GM19455 (cell line): ENCODE results near the gene FBXO24.
"Not testable (repeated sequence)": the region's sequence is repeated elsewhere in the genome, so short reads cannot be mapped to it uniquely, and the experiment has no call there.

Experiments used
- ATAC-seq: cut with Tn5 transposase; IDR thresholded peaks from one replicate; pipeline ENCODE4 v1.9.1; 2021; ENCODE audit not compliant: unreplicated experiment

FBXO24 gene, protein sequence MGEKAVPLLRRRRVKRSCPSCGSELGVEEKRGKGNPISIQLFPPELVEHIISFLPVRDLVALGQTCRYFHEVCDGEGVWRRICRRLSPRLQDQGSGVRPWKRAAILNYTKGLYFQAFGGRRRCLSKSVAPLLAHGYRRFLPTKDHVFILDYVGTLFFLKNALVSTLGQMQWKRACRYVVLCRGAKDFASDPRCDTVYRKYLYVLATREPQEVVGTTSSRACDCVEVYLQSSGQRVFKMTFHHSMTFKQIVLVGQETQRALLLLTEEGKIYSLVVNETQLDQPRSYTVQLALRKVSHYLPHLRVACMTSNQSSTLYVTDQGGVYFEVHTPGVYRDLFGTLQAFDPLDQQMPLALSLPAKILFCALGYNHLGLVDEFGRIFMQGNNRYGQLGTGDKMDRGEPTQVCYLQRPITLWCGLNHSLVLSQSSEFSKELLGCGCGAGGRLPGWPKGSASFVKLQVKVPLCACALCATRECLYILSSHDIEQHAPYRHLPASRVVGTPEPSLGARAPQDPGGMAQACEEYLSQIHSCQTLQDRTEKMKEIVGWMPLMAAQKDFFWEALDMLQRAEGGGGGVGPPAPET

DNA sequence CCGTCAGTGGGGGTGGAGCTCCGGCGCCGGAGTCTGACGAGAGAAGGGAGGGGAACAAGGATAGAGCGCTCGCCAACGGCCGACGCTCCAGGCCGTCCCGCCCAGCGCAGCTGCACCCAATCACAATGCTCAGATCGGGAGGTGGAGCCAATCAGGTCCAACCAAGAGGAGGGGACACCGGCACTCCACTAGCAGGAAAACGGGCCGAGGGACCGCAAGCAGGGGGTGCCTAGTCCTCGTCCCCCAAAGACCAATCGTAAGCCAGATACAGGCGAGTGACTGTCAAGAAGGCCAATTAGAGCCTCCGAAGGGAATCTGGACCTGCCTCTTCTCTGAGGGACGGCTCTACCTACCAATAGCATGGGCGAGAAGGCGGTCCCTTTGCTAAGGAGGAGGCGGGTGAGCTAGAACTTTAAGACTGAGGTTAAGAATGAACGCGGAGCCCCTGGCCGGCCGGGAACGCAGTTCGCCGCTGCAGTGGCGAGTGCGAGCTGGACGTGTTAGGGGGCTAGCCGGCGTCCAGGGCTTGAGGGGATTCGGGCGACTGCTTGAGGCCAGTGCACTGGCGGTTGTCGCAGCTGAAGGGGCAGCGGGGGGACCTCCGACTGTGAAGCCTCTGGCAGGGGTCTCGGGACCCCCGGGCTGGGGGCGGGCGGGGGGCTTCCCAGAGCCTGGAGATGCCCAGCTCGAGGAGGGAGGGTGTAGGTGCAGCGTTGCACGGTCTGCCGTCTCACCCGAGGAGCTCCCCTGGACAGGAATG lies at the start of gene FBXO24:
Gene FBXO24 (plus strand): TSS at position 63 of the 760 bp plus-strand sequence. CDS start 298 bp downstream, at position 361.
- ATAC-seq, result peak; percentile 90

DNA sequence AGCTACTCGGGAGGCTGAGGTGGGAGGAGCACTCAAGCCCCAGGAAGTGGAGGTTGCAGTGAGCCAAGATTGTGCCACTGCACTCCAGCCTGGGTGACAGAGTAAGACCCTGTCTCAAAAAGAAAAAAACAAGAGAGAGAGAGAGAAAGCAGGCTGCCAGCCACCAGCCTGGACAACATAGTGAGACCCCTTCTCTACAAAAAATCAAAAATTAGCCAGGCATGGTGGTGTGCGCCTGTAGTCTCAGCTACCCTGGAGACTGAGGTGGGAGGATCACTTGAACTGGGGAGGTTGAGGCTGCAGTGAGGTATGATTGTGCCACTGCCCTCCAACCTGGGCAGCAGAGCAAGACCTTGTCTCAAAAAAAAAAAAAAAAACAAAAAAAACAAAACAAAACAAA lies 49.4 kb upstream of the FBXO24 start:
- not testable (repeated sequence) for ATAC-seq

DNA sequence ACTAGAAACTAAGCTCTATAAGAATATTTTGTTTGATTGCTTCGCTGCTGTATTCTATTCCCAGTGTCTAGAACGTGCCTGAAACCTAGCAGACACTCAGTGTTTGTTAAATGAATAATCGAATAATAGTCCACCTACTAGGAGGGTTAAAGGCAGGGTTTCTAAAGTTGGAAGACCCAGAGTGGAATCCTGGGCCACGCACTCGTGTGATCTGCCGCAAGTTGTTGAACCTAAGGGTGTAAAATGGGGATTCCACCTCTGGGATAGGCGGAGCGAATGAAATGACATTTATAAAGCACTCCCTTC lies 47.8 kb upstream of the FBXO24 start:
- ATAC-seq, result no peak

DNA sequence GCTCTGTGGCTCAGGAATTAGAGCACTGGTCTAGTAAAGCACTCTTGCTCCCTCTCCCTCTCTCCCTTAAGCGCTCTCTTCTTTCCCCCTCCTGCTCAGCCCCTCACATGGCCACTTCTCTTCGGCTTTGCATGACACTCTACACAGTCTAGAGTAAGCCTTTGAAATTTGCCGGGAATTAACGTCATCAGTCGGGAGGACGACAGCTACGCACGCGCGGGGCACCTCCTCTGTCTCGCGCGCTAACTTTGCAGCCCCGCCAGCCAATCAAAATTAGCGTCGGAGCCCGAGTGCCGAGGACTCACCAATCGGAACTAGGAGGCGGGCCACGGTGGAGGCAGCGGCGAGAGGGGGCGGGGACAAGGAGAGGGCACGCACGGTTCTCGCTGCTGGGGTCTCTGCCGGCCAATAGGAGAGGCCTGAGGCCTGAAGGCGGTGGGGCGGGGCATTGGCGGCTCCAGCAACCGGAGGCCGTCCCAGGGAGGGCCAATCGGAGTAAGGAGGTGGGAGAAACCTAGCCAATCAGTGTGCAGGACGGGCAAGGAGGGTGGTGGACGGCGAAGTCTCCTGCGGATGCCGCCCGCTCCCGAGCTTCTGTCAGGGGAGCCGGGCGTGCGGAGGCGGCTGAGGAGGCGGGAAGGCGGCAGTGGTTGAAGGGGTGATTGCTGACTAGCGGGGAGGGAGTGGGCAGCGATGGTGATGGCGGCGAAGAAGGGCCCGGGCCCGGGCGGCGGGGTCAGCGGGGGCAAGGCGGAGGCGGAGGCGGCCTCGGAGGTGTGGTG lies 47.3 kb upstream of the FBXO24 start, which contains the start of gene AGFG2:
Gene AGFG2 (plus strand): TSS at position 550 of the 782 bp plus-strand sequence. CDS start 144 bp downstream, at position 694.
- peak; percentile 94 for ATAC-seq

- ATAC-seq, result no peak
Observed at GRCh38 chr7:100539436-100540006, 46.6 kb upstream of the FBXO24 start.

GRCh38 chr7:100540073-100540723 lies 45.9 kb upstream of the FBXO24 start:
- ATAC-seq, result no peak

- not testable (repeated sequence) for ATAC-seq
Observed at GRCh38 chr7:100541309-100541708, 44.8 kb upstream of the FBXO24 start.

GRCh38 chr7:100543586-100543985 lies 42.5 kb upstream of the FBXO24 start:
- ATAC-seq, result no peak

DNA sequence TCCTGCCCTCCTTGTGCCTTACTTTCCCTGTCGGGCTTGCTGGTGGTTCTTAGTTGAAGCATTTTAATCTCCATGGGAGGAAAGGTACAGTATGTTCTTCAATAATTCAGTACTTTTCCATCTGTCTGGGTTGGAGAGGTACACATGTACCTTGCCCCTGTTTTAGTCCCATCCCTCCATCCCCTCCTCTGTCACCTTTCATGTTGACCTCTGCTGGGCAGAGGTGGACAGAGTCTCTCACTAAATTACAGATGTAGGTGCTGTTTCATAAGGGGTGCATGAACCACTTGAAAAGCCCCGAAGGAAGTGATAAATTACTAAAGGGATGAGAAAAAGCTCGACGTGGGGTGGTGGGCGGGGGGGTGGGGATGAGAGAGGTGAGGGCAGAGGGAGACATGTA lies 41.7 kb upstream of the FBXO24 start:
- no peak for ATAC-seq

DNA sequence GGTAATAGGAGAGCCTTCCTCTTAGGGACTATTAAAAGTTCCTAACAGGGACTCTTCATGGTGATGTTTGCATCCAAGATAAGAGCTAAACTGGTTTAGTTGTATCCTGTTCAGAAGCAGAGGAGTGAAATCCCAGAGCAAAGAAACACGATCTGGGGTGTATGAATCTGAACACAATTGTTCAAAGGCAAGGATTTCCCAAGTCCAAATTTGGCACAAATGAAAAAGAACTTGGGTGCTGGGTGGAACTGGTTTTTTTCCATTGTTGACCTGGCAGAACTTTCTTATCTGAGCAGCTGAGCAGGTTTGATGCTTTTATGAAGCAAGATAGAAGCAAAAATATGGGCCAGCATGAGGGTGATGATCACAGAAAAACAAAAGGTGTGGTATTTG lies 41.2 kb upstream of the FBXO24 start:
- ATAC-seq, result no peak

GRCh38 chr7:100545360-100546128 lies 40.6 kb upstream of the FBXO24 start:
- ATAC-seq, result peak; percentile 46

DNA sequence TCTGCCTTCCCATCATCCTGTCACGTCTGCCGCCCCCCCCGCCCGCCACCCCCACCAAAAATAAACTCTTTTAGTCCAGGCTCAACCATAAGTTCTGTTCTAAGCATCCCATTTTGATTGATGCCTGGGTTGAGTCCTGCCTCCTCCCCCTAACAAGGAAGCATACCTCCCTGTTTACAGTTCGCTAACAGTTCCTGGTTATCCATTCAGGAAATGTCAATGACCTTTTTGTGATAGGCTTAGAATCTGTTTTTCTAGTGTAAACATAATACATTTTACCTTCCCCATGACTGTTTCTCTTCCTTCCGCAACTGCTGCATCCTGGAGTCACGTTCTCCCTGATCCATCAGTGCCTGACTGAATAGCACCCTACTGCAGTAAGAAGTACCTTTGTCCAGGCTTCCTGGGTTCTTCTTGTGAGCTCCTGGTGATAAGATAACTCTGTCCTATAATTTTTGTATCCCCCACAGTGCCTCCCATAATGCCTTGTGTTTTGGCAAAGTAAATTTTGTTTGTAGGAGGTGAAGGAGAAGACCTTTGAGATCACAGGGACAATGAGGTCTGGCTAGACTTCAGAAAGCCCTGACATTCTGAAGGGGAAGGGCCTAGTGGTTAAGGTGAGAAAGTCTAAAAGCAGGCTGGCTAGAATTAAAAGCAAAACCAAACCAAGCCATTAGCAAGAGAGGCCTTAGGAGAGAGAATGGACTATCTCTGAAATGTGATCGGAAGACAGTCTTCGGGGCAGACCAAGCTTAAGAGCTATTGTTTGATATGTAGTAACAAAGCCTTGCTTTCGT lies 39.8 kb upstream of the FBXO24 start:
- peak; percentile 43 for ATAC-seq

DNA sequence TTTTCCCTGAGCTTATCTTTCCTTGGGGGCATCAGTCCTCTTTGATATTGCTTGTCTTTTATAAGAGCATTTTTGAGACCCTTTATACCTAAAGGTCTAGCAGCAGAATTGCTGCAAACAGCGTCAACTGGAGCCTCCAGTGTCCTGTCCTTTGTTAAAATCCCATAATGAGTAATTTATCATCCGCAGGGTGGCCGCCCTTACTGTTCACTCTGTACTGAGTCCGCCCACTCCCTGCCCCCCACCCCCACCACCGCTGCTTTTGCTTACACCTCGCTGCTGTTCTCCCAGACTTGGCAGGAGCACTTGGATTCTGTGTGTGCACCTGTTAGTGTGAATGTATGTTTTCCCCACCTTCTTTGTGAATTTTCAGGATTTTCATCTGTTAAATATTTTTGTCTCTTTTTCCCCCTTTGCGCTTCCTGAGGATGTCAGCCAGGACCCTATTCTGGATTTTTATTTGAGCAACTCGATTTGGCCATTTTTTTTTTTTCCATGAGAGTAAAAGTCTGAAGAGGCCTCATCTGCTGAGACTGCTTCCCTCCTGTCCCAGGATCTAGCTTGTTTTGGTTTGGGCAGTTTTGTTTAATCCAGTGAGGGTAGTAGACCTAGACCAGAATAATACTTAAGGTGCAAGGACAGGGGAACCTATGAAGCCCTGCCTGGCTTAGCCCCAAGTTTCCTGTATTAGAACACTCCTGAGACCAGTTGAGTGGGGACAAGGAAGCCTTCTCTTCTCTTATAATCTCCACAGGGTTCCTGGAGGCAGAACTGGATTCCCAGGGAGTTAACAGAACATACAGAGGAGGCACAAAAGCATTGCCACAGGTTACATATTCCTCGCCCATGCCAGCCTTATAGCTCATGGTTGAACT lies 39.0 kb upstream of the FBXO24 start:
- no peak for ATAC-seq

DNA sequence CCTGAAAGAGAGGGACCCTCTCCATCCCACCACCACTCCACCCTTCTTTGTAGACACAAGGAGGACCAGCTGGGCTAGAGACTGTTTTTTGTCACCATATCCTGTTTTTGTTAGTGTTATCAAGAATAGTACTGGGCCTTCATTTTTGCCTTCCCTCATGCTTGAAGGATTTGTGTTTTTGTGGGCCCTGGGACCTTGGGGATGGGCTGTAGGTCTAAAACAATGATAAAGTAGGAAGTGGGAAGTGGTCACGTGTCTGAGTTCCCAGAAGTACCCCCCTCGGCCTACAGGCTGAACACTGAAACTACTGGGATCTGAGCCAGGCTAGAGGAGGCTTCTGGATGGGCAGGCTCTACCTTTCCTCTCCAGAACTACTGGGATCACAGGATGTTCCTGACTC lies 38.3 kb upstream of the FBXO24 start:
- ATAC-seq, result no peak

GRCh38 chr7:100548446-100548845 lies 37.7 kb upstream of the FBXO24 start:
- ATAC-seq, result not testable (repeated sequence)

- ATAC-seq, result no peak
Observed at GRCh38 chr7:100552532-100552931, 33.6 kb upstream of the FBXO24 start.

DNA sequence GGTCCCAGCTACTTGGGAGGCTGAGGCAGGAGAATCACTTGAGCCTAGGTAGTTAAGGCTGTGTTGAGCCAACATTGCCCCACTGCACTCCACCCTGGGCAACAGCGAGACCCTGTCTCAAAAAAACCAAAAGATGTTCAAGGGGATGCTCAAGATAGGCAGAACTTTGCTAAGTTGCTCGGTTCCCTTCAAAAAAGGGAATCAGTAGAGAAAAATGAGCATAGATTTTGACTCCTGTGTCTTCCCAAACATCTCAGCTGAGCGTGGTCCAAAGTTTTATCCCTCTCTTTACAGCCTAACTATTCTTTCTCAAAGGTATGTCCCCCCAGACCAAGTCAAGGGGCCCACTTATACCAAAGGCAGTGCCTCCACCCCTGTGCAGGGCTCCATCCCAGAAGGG lies 33.1 kb upstream of the FBXO24 start:
- ATAC-seq, result no peak

DNA sequence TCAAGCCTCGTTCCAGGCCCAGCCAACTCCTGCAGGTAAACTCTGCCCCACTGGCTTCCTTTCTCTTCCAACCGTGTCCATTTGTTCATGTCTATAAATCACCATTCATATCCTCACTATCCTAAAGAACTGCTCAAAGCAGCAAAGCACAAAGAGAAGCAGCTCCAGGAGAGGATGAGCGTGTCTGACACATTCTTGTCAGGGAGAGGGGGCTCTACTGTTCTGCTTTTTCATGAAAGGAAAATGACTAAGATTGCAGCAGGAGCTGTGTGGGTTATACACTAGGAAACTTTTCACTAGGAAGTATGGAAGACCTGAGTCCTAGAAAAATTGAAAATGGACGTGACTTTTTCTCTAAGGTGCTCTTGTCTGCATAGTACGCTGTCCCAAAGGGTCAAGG lies 30.4 kb upstream of the FBXO24 start:
- no peak for ATAC-seq
